HCT116 (cell line): ENCODE results near the gene AKAP13. TPM values are rescaled to one million over a fixed set of nuclear protein-coding genes. Genes with fewer than 3 reads are reported as not detected.

ENCODE experiments used
- ATAC-seq: fragments of 200-7000 bp; cut with Tn5 transposase; 2 replicates; pipeline ENCODE4 v1.9.1; 2020; ENCODE audit warnings: mild to moderate bottlenecking, moderate library complexity
- BruUV-seq: library from RNA; stranded (reverse); fragments of 400-500 nt; replicated peaks from 2 replicates; lab custom pipeline; 2021; lab: Mats Ljungman, UMichigan
- CTCF ChIA-PET: fragments of 300-600 bp; sonication (Branson Sonifier 250); formaldehyde crosslinking; loops from one replicate; lab custom pipeline; 2021; ENCODE audit warnings: antibody characterized with exemption; lab: Charles Lee
- POLR2A ChIA-PET: fragments of 300-600, 350-600 bp; sonication (Branson Sonifier 250); formaldehyde crosslinking; loops from one replicate; lab custom pipeline; 2021; ENCODE audit warnings: antibody characterized with exemption; lab: Charles Lee
- RAD21 ChIA-PET, 2 experiments: fragments of 300-600 bp; sonication (Branson Sonifier 250); formaldehyde crosslinking; loops; one replicate each; lab custom pipeline; 2023; ENCODE audit warnings: low total read pairs in 2 of 2; ENCODE audit not compliant: uncharacterized antibody in 2 of 2, unreplicated experiment in 2 of 2, low non-redundant PET in 1 of 2; lab: Charles Lee
- DNase-seq: peaks from one replicate; pipeline ENCODE4 v3.0.0-alpha.2; 2010; ENCODE audit warnings: low read depth, low spot score
- H2AFZ ChIP-seq: fragments of 200-600 bp; shearing (Covaris generic), sonication (generic); 2 replicates; pipeline ENCODE4 v1.6.1; 2017; ENCODE audit warnings: low read depth, mixed run types, mixed read lengths, antibody characterized with exemption, low read length; ENCODE audit not compliant: poor library complexity, severe bottlenecking
- H3K27ac ChIP-seq: 2 replicates; pipeline ENCODE4 v1.5.1; 2012; ENCODE audit warnings: low read depth, low read length
- H3K27me3 ChIP-seq: fragments of 200-600 bp; sonication (generic); 2 replicates; pipeline ENCODE4 v1.6.1; 2016; ENCODE audit warnings: mixed run types, low read length, mixed read lengths; ENCODE audit not compliant: insufficient read depth
- H3K36me3 ChIP-seq, 2 experiments: fragments of 200-500 bp in 1 of 2; fragments of 200-600 bp in 1 of 2; sonication (Bioruptor generic) in 1 of 2; sonication (generic) in 1 of 2; 2 replicates each; pipeline versions ENCODE4 v1.5.1 to v1.6.1; 2014 to 2016; ENCODE audit warnings: low read length in 2 of 2, inconsistent platforms in 1 of 2, mixed read lengths in 1 of 2, mixed run types in 1 of 2; ENCODE audit not compliant: insufficient read depth in 2 of 2, control insufficient read depth in 1 of 2
- H3K4me1 ChIP-seq, 2 experiments: fragments of 200-600 bp in 1 of 2; sonication (generic) in 1 of 2; 2 replicates each; pipeline versions ENCODE4 v1.5.1 to v1.6.1; 2012 to 2017; ENCODE audit warnings: low read length in 2 of 2, inconsistent platforms in 1 of 2, mild to moderate bottlenecking in 1 of 2, mixed read lengths in 1 of 2, mixed run types in 1 of 2, moderate library complexity in 1 of 2; ENCODE audit not compliant: insufficient read depth in 2 of 2, control insufficient read depth in 1 of 2
- H3K4me2 ChIP-seq: fragments of 200-600 bp; sonication (generic); 2 replicates; pipeline ENCODE4 v1.6.1; 2017; ENCODE audit warnings: mixed run types, low read length, mixed read lengths
- H3K4me3 ChIP-seq, 2 experiments: fragments of 200-600 bp in 1 of 2; sonication (generic) in 1 of 2; replicated peaks in 1 of 2; 2 replicates each; pipeline ENCODE4 v1.5.1; 2011 to 2016; ENCODE audit warnings: low read length in 2 of 2, control low read depth in 1 of 2, low read depth in 1 of 2, mild to moderate bottlenecking in 1 of 2, mixed read lengths in 1 of 2, mixed run types in 1 of 2
- H3K79me2 ChIP-seq: fragments of 200-600 bp; sonication (generic); 2 replicates; pipeline ENCODE4 v1.6.1; 2017; ENCODE audit warnings: mild to moderate bottlenecking, mixed run types, low read length, moderate library complexity, mixed read lengths; ENCODE audit not compliant: insufficient read depth
- H3K9ac ChIP-seq: fragments of 200-600 bp; sonication (generic); 2 replicates; pipeline ENCODE4 v1.6.1; 2016; ENCODE audit warnings: low read length, mixed read lengths
- H3K9me2 ChIP-seq: fragments of 200-600 bp; sonication (generic), shearing (Covaris generic); 2 replicates; pipeline ENCODE4 v1.6.1; 2017; ENCODE audit warnings: mixed run types, mild to moderate bottlenecking, moderate library complexity; ENCODE audit not compliant: insufficient read depth
- H3K9me3 ChIP-seq, 2 experiments: fragments of 200-500 bp in 1 of 2; fragments of 200-600 bp in 1 of 2; sonication (Bioruptor generic) in 1 of 2; sonication (generic) in 1 of 2; 2 replicates each; pipeline ENCODE4 v1.6.1; 2014 to 2017; ENCODE audit warnings: low read length in 2 of 2, mixed read lengths in 2 of 2, inconsistent platforms in 1 of 2, low read depth in 1 of 2, mild to moderate bottlenecking in 1 of 2, mixed run types in 1 of 2, moderate library complexity in 1 of 2; ENCODE audit not compliant: control insufficient read depth in 1 of 2, insufficient read depth in 1 of 2
- H4K20me1 ChIP-seq: fragments of 200-600 bp; sonication (generic), shearing (Covaris generic); 2 replicates; pipeline ENCODE4 v1.6.1; 2017; ENCODE audit warnings: mixed run types, mild to moderate bottlenecking, moderate library complexity; ENCODE audit not compliant: insufficient read depth
- ATF3 ChIP-seq: IDR thresholded peaks from 2 replicates; pipeline ENCODE4 v1.6.1; 2012
- ELF1 ChIP-seq: IDR thresholded peaks from 2 replicates; pipeline ENCODE4 v1.6.1; 2012; ENCODE audit warnings: low read depth, borderline replicate concordance
- EZH2 ChIP-seq: fragments of 200-600 bp; sonication (generic); IDR thresholded peaks from 2 replicates; pipeline ENCODE4 v1.6.1; 2017; ENCODE audit warnings: antibody characterized with exemption, mixed run types
- FOSL1 ChIP-seq: IDR thresholded peaks from 2 replicates; pipeline ENCODE4 v1.6.1; 2012; ENCODE audit warnings: low read depth
- JUND ChIP-seq: IDR thresholded peaks from 2 replicates; pipeline ENCODE4 v1.6.1; 2012
- POLR2AphosphoS5 ChIP-seq: IDR thresholded peaks from 2 replicates; pipeline ENCODE4 v1.6.1; 2011; ENCODE audit warnings: mild to moderate bottlenecking, low read depth, low read length, moderate library complexity
- REST ChIP-seq: IDR thresholded peaks from 2 replicates; pipeline ENCODE4 v1.6.1; 2012; ENCODE audit warnings: low read depth
- SP1 ChIP-seq: IDR thresholded peaks from 2 replicates; pipeline ENCODE4 v1.6.1; 2012; ENCODE audit warnings: low read depth
- ZFX ChIP-seq: fragments of 450-650 bp; IDR thresholded peaks from 2 replicates; pipeline ENCODE4 v1.6.1; 2017
- intact Hi-C: fragments of 100-400 bp; cut with micrococcal nuclease; formaldehyde crosslinking; loops from 2 replicates; pipeline ENCODE4 v1.10.0; 2022
- total RNA-seq: library from RNA; stranded (reverse); gene quantifications from one replicate; pipeline ENCODE4 v1.2.1, GENCODE V29; 2021; ENCODE audit not compliant: unreplicated experiment
- TF ChIP-seq, protein P1 (sequence below): IDR thresholded peaks from 2 replicates; pipeline ENCODE4 v1.6.1; 2012
- TF ChIP-seq, protein P2 (sequence below): IDR thresholded peaks from 2 replicates; pipeline ENCODE4 v1.6.1; 2011; ENCODE audit warnings: mild to moderate bottlenecking, low read length, moderate library complexity; ENCODE audit not compliant: insufficient replicate concordance; ENCODE audit errors: extremely low read depth

Gene AKAP13
- total RNA-seq, 1 experiment from 2014 or later: 43.1 TPM

DNA sequence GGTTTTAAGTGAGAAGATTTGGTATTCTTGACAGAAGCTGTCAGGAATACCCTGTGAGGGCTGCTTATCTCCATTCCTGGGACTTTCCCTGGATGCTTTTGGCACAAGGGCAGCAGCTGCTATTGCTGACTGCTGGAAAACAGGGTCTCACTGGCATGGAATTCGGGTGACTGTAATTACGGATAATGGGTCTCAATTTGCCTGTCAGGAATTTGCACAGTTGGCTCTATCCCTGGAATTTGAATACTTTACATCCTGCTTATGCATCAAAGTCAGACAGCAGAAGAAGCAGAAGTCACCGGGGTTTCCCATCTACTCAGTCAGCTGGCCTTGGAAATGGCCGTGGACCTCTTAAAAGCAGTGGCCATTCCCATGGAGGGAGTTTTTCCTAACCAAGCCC lies 25.9 kb upstream of the AKAP13 start:
- no peak for ATAC-seq
- intact Hi-C loops: no loop called here
- H3K4me3 ChIP-seq: no peak overlapping the region
- CTCF ChIA-PET: no interaction called here
- no TSS peak for BruUV-seq
- no peak for DNase-seq
- no peaks in the 10 kb centered on the region for H3K36me3 ChIP-seq
- H3K79me2 ChIP-seq: no peaks in the 10 kb centered on the region
- H2AFZ ChIP-seq: no peak overlapping the region
- no peaks in the 10 kb centered on the region for H3K27me3 ChIP-seq
- H3K9me2 ChIP-seq: no peaks in the 10 kb centered on the region
- no peak overlapping the region for H3K27ac ChIP-seq
- no peaks in the 10 kb centered on the region for H4K20me1 ChIP-seq
- no peak overlapping the region for H3K9ac ChIP-seq
- H3K4me2 ChIP-seq: no peak overlapping the region
- TF ChIP-seq ELF1 (no peak), FOSL1 (no peak), ATF3 (no peak), ZFX (no peak)
- TF ChIP-seq, all 23 proteins: peak for 0
- RAD21 ChIA-PET: no interaction called here
- H3K9me3 ChIP-seq: no peaks in the 10 kb centered on the region
- POLR2A ChIA-PET: no interaction called here
- H3K4me1 ChIP-seq: peaks cover 14 to 31% of the 10 kb centered on the region in 2 experiments

DNA sequence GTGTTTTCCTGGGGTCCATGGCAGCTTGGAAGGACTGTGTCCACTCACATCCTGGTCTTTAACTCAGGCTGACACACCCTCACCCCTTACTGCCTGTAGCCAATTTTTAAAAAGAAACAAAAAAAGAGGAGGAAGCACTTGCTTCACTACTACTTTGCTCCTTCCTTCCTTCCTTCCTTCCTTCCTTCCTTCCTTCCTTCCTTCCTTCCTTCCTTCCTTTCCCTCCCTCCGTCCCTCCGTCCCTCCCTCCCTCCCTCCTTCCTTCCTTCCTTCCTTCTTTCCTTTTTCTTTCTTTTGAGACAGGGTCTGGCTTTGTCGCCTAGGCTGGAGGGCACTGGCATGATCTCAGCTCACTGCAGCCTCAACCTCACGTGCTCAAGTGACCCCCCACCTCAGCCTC lies 25.5 kb upstream of the AKAP13 start:
- Histone ChIP-seq H3K27ac (no peak overlapping the region), H3K4me1 (peaks cover 14 to 32% of the 10 kb centered on the region in 2 experiments), H3K36me3 (no peaks in the 10 kb centered on the region), H3K4me2 (no peak overlapping the region), H3K9me2 (no peaks in the 10 kb centered on the region), H3K9me3 (no peaks in the 10 kb centered on the region), H4K20me1 (no peaks in the 10 kb centered on the region), H3K79me2 (no peaks in the 10 kb centered on the region), H3K4me3 (no peak overlapping the region), H2AFZ (no peak overlapping the region), H3K27me3 (no peaks in the 10 kb centered on the region), H3K9ac (no peak overlapping the region)
- intact Hi-C loops: no loop called here
- DNase-seq (no peak), ATAC-seq (no peak)
- ChIA-PET POLR2A (no interaction called here), RAD21 (interaction anchor here in 1 of 2 experiments (0.7 kb wide), 1 partner anchor 295 kb away, joined by 3 read pairs; no protein-coding TSS in a partner anchor), CTCF (no interaction called here)
- no TSS peak for BruUV-seq
- no peak for TF ChIP-seq EZH2
- no peak for TF ChIP-seq POLR2AphosphoS5
- no peak for TF ChIP-seq ATF3
- TF ChIP-seq JUND: no peak
- no peak for TF ChIP-seq REST
- no peak for TF ChIP-seq FOSL1
- TF ChIP-seq, protein P1, sequence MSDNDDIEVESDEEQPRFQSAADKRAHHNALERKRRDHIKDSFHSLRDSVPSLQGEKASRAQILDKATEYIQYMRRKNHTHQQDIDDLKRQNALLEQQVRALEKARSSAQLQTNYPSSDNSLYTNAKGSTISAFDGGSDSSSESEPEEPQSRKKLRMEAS: no peak
- no peak for TF ChIP-seq SP1
- TF ChIP-seq, protein P2, sequence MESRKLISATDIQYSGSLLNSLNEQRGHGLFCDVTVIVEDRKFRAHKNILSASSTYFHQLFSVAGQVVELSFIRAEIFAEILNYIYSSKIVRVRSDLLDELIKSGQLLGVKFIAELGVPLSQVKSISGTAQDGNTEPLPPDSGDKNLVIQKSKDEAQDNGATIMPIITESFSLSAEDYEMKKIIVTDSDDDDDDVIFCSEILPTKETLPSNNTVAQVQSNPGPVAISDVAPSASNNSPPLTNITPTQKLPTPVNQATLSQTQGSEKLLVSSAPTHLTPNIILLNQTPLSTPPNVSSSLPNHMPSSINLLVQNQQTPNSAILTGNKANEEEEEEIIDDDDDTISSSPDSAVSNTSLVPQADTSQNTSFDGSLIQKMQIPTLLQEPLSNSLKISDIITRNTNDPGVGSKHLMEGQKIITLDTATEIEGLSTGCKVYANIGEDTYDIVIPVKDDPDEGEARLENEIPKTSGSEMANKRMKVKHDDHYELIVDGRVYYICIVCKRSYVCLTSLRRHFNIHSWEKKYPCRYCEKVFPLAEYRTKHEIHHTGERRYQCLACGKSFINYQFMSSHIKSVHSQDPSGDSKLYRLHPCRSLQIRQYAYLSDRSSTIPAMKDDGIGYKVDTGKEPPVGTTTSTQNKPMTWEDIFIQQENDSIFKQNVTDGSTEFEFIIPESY: no peak
